Endothelial cell of umbilical vein (primary cell): ENCODE results near the gene PGRMC1. TPM values are rescaled to one million over a fixed set of nuclear protein-coding genes. Genes with fewer than 3 reads are reported as not detected.

Source experiments
- BruUV-seq: library from RNA; stranded (reverse); fragments of 400-500 nt; replicated peaks from 2 replicates; lab custom pipeline; 2021; lab: Mats Ljungman, UMichigan
- CTCF ChIA-PET: fragments of 300-600, 350-600 bp; sonication (Branson Sonifier 250); formaldehyde crosslinking; loops from one replicate; lab custom pipeline; 2021; ENCODE audit warnings: antibody characterized with exemption, inconsistent platforms; lab: Charles Lee
- POLR2A ChIA-PET: fragments of 300-600, 350-600 bp; sonication (Branson Sonifier 250); formaldehyde crosslinking; loops from one replicate; lab custom pipeline; 2021; ENCODE audit warnings: antibody characterized with exemption, inconsistent platforms; lab: Charles Lee
- DNase-seq: peaks from one replicate; pipeline ENCODE4 v3.0.0-alpha.2; 2011; ENCODE audit warnings: low read depth, low spot score
- FAIRE-seq: peaks from 2 replicates; lab custom pipeline; 2011; peaks lifted over from hg19 to GRCh38; lab: Jason Lieb, UNC
- H2AFZ ChIP-seq: 2 replicates; pipeline ENCODE4 v1.6.0; 2012; ENCODE audit warnings: low read depth, low read length, control low read depth, inconsistent platforms
- H3K27ac ChIP-seq: 2 replicates; pipeline ENCODE4 v1.5.1; 2011; ENCODE audit warnings: low read depth, mild to moderate bottlenecking, control low read depth, low read length, moderate library complexity; ENCODE audit not compliant: insufficient read depth
- H3K27me3 ChIP-seq, 2 experiments: 2 replicates each; pipeline versions ENCODE4 v1.6.0 to v1.6.1; 2011; ENCODE audit warnings: low read length in 2 of 2, mixed read lengths in 1 of 2; ENCODE audit not compliant: control insufficient read depth in 2 of 2, insufficient read depth in 2 of 2
- H3K36me3 ChIP-seq, 2 experiments: 2 replicates in 1 of 2; 3 replicates in 1 of 2; pipeline ENCODE4 v1.5.1; 2011; ENCODE audit warnings: low read length in 2 of 2, mild to moderate bottlenecking in 1 of 2, moderate library complexity in 1 of 2; ENCODE audit not compliant: control insufficient read depth in 2 of 2, insufficient read depth in 2 of 2; ENCODE audit errors: extremely low read depth in 1 of 2
- H3K4me1 ChIP-seq: 3 replicates; pipeline ENCODE4 v1.5.1; 2011; ENCODE audit warnings: mild to moderate bottlenecking, low read length; ENCODE audit not compliant: control insufficient read depth, insufficient read depth; ENCODE audit errors: extremely low read depth
- H3K4me2 ChIP-seq: 2 replicates; pipeline ENCODE4 v1.6.1; 2011; ENCODE audit warnings: low read length, control low read depth, mixed read lengths; ENCODE audit not compliant: insufficient read depth
- H3K4me3 ChIP-seq, 3 experiments: fragments of 200-600 bp in 1 of 3; sonication (generic), shearing (Covaris generic) in 1 of 3; replicated peaks in 1 of 3; 2 replicates each; pipeline ENCODE4 v1.5.1; 2011 to 2016; ENCODE audit warnings: control low read depth in 3 of 3, low read length in 3 of 3, mild to moderate bottlenecking in 2 of 3, inconsistent platforms in 1 of 3, low read depth in 1 of 3, moderate library complexity in 1 of 3; ENCODE audit not compliant: insufficient read depth in 1 of 3
- H3K79me2 ChIP-seq: 2 replicates; pipeline ENCODE4 v1.6.0; 2012; ENCODE audit warnings: low read length, inconsistent platforms; ENCODE audit not compliant: control insufficient read depth, insufficient read depth
- H3K9ac ChIP-seq: replicated peaks from 2 replicates; pipeline ENCODE3; 2011; ENCODE audit warnings: low read length, control low read depth; ENCODE audit not compliant: insufficient read depth; ENCODE audit errors: extremely low read depth
- H3K9me1 ChIP-seq: replicated peaks from 3 replicates; pipeline ENCODE4 v1.6.0; 2011; ENCODE audit warnings: mild to moderate bottlenecking, low read length; ENCODE audit not compliant: control insufficient read depth, insufficient read depth; ENCODE audit errors: extremely low read depth
- H3K9me3 ChIP-seq: replicated peaks from 2 replicates; pipeline ENCODE4 v1.5.1; 2012; ENCODE audit warnings: low read length, inconsistent platforms; ENCODE audit not compliant: control insufficient read depth, insufficient read depth
- H4K20me1 ChIP-seq: replicated peaks from 2 replicates; pipeline ENCODE3; 2011; ENCODE audit warnings: mild to moderate bottlenecking, low read length; ENCODE audit not compliant: control insufficient read depth, insufficient read depth; ENCODE audit errors: extremely low read depth
- CTCF ChIP-seq, 2 donors: IDR thresholded peaks; 1 replicate in 1 of 2; 2 replicates in 1 of 2; pipeline ENCODE4 v1.5.1; 2011; ENCODE audit warnings: low read length in 2 of 2, mild to moderate bottlenecking in 2 of 2, moderate library complexity in 2 of 2, control low read depth in 1 of 2, inconsistent platforms in 1 of 2, low read depth in 1 of 2; ENCODE audit not compliant: insufficient read depth in 1 of 2; ENCODE audit errors: extremely low read depth in 1 of 2
- EZH2 ChIP-seq: IDR thresholded peaks from 2 replicates; pipeline ENCODE4 v1.6.1; 2012; ENCODE audit warnings: borderline replicate concordance, low read depth, mild to moderate bottlenecking, moderate library complexity, low read length, inconsistent platforms; ENCODE audit not compliant: severe bottlenecking
- FOS ChIP-seq: IDR thresholded peaks from 2 replicates; pipeline ENCODE4 v1.6.1; 2011; ENCODE audit warnings: mild to moderate bottlenecking, low read length, moderate library complexity, borderline replicate concordance; ENCODE audit not compliant: insufficient read depth
- GATA2 ChIP-seq: IDR thresholded peaks from 2 replicates; pipeline ENCODE4 v1.7.0; 2011; ENCODE audit warnings: low read depth, mild to moderate bottlenecking, moderate library complexity, mixed read lengths, low read length; ENCODE audit not compliant: insufficient read length, insufficient read depth
- JUN ChIP-seq: IDR thresholded peaks from 2 replicates; pipeline ENCODE4 v1.6.1; 2011; ENCODE audit warnings: borderline replicate concordance, low read depth; ENCODE audit not compliant: insufficient read length, insufficient read depth
- MAX ChIP-seq: IDR thresholded peaks from 2 replicates; pipeline ENCODE4 v1.6.1; 2011; ENCODE audit not compliant: insufficient read depth, insufficient read length
- MYC ChIP-seq: IDR thresholded peaks from one replicate; pipeline ENCODE4 v1.6.1; 2011; ENCODE audit warnings: mild to moderate bottlenecking, low read depth, low read length
- POLR2A ChIP-seq: IDR thresholded peaks from 2 replicates; pipeline ENCODE4 v1.6.1; 2012; ENCODE audit warnings: low read depth, mild to moderate bottlenecking, control low read depth, low read length
- POLR2AphosphoS5 ChIP-seq: IDR thresholded peaks from 2 replicates; pipeline ENCODE4 v1.6.1; 2012; ENCODE audit warnings: low read depth, mild to moderate bottlenecking, control low read depth, low read length, moderate library complexity; ENCODE audit not compliant: insufficient read depth
- dilution Hi-C: fragments of 300-500 bp; cut with MboI; formaldehyde crosslinking; loops from one replicate; pipeline ENCODE4 v1.15.0; 2019; ENCODE audit warnings: low sequenced_read_pairs; ENCODE audit not compliant: extremely low pct_ligation_motif_present
- intact Hi-C: fragments of 100-400 bp; cut with micrococcal nuclease; formaldehyde crosslinking; loops from one replicate; pipeline ENCODE4 v1.10.0; 2022
- polyA plus RNA-seq, 4 experiments: library from polyadenylated mRNA; depleted of rRNA in 3 of 4; stranded (reverse) in 3 of 4; unstranded in 1 of 4; fragments of >200 nt; gene quantifications; 2 replicates each; pipeline versions ENCODE4 v1.2.1 to v1.2.3, GENCODE V29; 2011 to 2012; ENCODE audit warnings: missing spikeins in 1 of 4
- total RNA-seq: library from RNA; stranded (reverse); gene quantifications from 2 replicates; pipeline ENCODE4 v1.2.3, GENCODE V29; 2021

PGRMC1 gene
- total and polyA plus RNA-seq, 2 donors (not counting 3 experiments of a cell fraction or from before 2014, with no cell fraction given): 37.4 to 61.8 TPM

DNA sequence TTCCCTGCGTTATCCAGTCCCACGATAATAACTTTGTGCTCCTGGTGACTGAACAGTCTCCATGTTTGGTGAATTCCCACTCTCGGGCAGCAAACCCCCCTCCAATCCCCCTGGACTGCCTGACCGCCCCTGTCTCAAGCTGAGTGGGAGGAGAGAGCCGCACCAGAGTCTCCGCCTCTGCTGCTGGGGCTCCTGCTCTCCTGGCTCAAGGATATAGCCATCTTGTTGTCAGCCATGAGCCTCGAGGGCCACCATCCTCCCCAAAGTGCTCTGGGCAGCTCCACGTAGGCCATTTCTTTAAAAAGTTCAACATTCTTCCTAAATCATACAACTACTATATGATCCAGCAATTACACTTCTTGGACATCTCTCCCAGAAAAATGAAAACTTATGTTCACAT, 49.3 kb upstream of the PGRMC1 start:
- no peak overlapping the region for H3K4me3 ChIP-seq
- POLR2A ChIA-PET: no interaction called here
- no peaks in the 10 kb centered on the region for H3K27me3 ChIP-seq
- FAIRE-seq (no peak), DNase-seq (no peak)
- H3K4me1 ChIP-seq: no peaks in the 10 kb centered on the region
- CTCF ChIA-PET: interaction anchor here (0.6 kb wide), 1 partner anchor 1252 kb away, joined by 6 read pairs; no protein-coding TSS in a partner anchor
- no peaks in the 10 kb centered on the region for H3K79me2 ChIP-seq
- no peak overlapping the region for H3K4me2 ChIP-seq
- H4K20me1 ChIP-seq: no peaks in the 10 kb centered on the region
- TF ChIP-seq MAX (no peak), POLR2A (no peak), JUN (no peak), POLR2AphosphoS5 (no peak), CTCF (IDR thresholded peaks at IDR 0.05; ENCODE audit: extremely low read depth in 1 of 2, insufficient read depth in 1 of 2, low read depth in 1 of 2, low read length in 2 of 2) (no peak), FOS (no peak), GATA2 (no peak), MYC (no peak), EZH2 (no peak)
- no TSS peak for BruUV-seq
- no peak overlapping the region for H3K27ac ChIP-seq
- intact Hi-C loops: no loop called here
- no peaks in the 10 kb centered on the region for H3K36me3 ChIP-seq
- dilution Hi-C loops: no loop called here
- H3K9me1 ChIP-seq: no peaks in the 10 kb centered on the region
- H2AFZ ChIP-seq: no peak overlapping the region
- H3K9ac ChIP-seq: no peak overlapping the region
- no peaks in the 10 kb centered on the region for H3K9me3 ChIP-seq
